ENCODE measurements around the gene DNAI7. TPM values are rescaled to one million over a fixed set of nuclear protein-coding genes. Genes with fewer than 3 reads are reported as not detected.
A peak's percentile ranks its signal among the peaks of the same experiment; 100 is the strongest.

Gene DNAI7, protein sequence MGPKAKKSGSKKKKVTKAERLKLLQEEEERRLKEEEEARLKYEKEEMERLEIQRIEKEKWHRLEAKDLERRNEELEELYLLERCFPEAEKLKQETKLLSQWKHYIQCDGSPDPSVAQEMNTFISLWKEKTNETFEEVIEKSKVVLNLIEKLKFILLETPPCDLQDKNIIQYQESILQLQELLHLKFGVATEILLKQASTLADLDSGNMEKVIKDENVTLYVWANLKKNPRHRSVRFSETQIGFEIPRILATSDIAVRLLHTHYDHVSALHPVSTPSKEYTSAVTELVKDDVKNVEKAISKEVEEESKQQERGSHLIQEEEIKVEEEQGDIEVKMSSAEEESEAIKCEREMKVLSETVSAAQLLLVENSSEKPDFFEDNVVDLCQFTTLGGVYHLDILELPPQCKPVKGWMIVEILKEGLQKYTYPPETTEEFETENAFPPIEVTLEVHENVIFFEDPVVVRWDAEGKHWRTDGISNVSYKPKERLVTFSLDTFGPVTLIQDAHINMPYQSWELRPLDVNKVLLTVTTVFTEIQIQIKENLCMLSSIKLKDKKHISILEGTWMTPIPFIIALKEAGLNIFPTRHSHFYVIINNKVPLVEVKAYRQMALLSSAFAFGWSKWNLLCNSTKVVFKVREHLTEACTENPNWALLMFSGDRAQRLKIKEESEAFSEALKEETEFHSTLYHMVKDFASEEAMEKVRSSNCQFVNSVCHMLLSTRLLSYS
- total RNA-seq = 0.29 and 0.36 TPM in 2 replicates

DNA sequence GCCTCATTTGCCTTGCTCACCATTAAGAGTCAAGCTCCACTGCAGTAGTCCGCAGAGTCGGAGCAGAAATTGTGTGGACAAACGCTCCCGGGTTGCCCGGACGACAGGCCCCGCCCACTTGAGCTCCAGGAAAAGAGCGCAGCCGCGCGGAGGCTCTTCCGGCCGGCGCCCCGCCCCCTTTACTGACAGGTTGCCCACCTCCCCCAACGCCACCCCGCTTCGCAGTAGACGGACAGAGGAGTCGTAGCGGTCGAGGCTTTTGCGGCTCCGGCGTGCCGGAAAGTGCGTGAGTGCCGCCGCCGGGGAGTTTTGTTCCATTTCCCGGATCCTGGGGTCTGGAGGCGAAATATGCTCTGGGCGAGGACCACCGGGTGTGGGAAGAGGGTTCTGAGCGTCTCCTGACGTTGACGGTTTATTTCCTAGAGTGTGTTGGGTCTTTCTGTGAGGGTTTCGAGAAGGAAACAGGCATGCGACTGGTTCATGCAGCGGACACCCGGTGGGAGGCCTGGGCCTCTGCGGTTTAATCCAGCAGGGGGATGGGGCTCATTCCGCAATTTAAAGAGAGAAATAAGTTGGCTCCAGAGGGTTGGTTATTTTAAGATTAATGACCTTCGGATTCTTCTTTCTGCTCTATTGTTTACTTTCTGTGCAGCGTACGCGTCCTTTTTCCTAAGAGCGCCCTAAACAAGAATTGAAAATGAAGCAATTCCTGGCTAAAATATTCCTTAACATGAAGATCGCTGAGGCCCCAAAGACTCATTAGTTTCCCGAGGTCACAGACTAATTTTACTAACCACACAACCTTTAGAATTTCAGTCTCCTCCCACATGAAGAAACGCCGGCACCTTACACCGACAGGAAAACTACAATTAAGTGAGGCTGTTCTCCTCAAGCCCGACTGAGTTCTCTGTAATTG, at the start of gene DNAI7, which contains the start of gene ETFRF1:
Gene DNAI7, minus strand, starts transcription at position 105 of the 916 bp plus-strand sequence. Its CDS starts 82 bp downstream, at position 23.
Gene ETFRF1, plus strand, starts transcription at position 182 of the 916 bp plus-strand sequence. CDS start 8,720 bp downstream, outside the sequence.
- peak; percentile 95 for DNase-seq (ENCODE audit: insufficient read length, low spot score, missing footprints)
- H3K27me3 ChIP-seq (ENCODE audit: insufficient read depth, low read length) = no peaks in the 10 kb centered on the region
- TF ChIP-seq, protein P1, sequence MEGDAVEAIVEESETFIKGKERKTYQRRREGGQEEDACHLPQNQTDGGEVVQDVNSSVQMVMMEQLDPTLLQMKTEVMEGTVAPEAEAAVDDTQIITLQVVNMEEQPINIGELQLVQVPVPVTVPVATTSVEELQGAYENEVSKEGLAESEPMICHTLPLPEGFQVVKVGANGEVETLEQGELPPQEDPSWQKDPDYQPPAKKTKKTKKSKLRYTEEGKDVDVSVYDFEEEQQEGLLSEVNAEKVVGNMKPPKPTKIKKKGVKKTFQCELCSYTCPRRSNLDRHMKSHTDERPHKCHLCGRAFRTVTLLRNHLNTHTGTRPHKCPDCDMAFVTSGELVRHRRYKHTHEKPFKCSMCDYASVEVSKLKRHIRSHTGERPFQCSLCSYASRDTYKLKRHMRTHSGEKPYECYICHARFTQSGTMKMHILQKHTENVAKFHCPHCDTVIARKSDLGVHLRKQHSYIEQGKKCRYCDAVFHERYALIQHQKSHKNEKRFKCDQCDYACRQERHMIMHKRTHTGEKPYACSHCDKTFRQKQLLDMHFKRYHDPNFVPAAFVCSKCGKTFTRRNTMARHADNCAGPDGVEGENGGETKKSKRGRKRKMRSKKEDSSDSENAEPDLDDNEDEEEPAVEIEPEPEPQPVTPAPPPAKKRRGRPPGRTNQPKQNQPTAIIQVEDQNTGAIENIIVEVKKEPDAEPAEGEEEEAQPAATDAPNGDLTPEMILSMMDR (IDR thresholded peaks at IDR 0.05; ENCODE audit: extremely low read depth, low read depth, low read length) = no peak

DNA sequence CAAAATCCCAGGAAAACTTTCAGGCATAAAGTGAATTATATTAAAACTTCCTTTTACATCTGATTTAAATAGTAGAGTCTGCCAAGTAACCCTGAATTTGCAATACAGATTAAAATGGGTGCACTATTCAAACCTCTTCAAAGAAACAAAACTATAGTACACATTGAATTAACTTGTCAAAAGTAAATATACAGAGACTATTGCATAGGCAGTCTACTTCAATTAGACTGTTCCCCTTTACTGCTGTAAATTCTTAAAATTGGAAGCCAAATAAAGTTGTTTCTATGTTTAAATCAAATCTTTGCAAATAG, 48.7 kb upstream of the DNAI7 start:
- peaks cover 2% of the 10 kb centered on the region for H4K20me1 ChIP-seq (ENCODE audit: insufficient read depth, low read length)
- peaks cover 4% of the 10 kb centered on the region for H3K4me1 ChIP-seq (ENCODE audit: insufficient read depth, low read length)
- no peaks in the 10 kb centered on the region for H3K27me3 ChIP-seq (ENCODE audit: insufficient read depth, low read length)
- peaks cover 74% of the 10 kb centered on the region for H3K79me2 ChIP-seq (ENCODE audit: insufficient read depth, low read length)
- no peak overlapping the region for H2AFZ ChIP-seq (ENCODE audit: low read length)
- no peaks in the 10 kb centered on the region for H3K36me3 ChIP-seq (ENCODE audit: insufficient read depth, low read length)
- no peaks in the 10 kb centered on the region for H3K9me3 ChIP-seq (ENCODE audit: low read depth, low read length)
- no peak overlapping the region for H3K4me2 ChIP-seq (ENCODE audit: insufficient read depth, low read length)
- DNase-seq (ENCODE audit: insufficient read length, low spot score, missing footprints) = no peak
- H3K4me3 ChIP-seq (ENCODE audit: insufficient read depth, low read length) = no peak overlapping the region
- TF ChIP-seq, protein P1 (IDR thresholded peaks at IDR 0.05; ENCODE audit: extremely low read depth, low read depth, low read length) = no peak
- peak overlapping the region; percentile 32 for H3K27ac ChIP-seq (ENCODE audit: low read depth, low read length)

More for the DNA sequence above, at the start of gene DNAI7, which contains the start of gene ETFRF1:
- H3K79me2 ChIP-seq (ENCODE audit: insufficient read depth, low read length) = peaks cover 12% of the 10 kb centered on the region
- no peaks in the 10 kb centered on the region for H4K20me1 ChIP-seq (ENCODE audit: insufficient read depth, low read length)
- H3K36me3 ChIP-seq (ENCODE audit: insufficient read depth, low read length) = no peaks in the 10 kb centered on the region
- H3K4me3 ChIP-seq (ENCODE audit: insufficient read depth, low read length) = peak within 1 kb of the TSS; percentile 81
- peaks cover 15% of the 10 kb centered on the region for H3K4me1 ChIP-seq (ENCODE audit: insufficient read depth, low read length)
- H3K4me2 ChIP-seq (ENCODE audit: insufficient read depth, low read length) = peak within 1 kb of the TSS; percentile 98
- H3K27ac ChIP-seq (ENCODE audit: low read depth, low read length) = peak within 1 kb of the TSS; percentile 88
- H2AFZ ChIP-seq (ENCODE audit: low read length) = peak within 1 kb of the TSS; percentile 95
- H3K9me3 ChIP-seq (ENCODE audit: low read depth, low read length) = no peaks in the 10 kb centered on the region

DNA sequence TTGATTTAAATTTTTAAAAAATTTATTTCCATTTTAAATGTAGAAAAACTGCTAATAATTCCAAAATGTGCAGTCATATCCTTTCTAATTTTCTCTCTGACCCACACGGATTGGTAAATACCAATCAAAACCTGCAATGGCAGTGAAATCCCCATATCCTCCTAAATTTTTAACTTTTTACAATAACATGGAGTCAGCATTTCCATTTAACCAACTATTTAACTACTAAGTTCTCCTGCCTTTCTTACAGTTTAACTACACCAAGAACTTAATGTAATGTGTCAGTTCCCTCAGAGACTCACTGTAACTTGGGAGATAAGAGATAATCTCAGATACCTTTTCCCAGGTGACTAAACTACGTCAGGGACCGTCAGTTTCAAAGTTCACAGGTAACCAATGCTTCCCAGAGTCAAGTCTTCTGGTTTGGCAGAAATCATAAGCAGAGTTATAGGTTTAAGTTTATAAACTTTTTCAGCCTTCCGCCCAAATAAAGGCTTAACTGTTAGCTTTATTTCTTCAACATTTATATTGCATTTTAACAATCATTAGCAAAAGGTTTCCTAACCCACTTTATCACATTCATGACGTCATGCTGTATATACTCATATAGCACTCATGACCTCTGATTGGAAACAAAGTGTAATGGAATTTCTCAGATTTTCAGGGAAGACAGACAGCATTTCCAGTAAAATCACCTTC, 48.2 kb upstream of the DNAI7 start:
- H3K27me3 ChIP-seq (ENCODE audit: insufficient read depth, low read length) = no peaks in the 10 kb centered on the region
- H3K9me3 ChIP-seq (ENCODE audit: low read depth, low read length) = no peaks in the 10 kb centered on the region
- peak overlapping the region; percentile 32 for H3K27ac ChIP-seq (ENCODE audit: low read depth, low read length)
- no peaks in the 10 kb centered on the region for H3K36me3 ChIP-seq (ENCODE audit: insufficient read depth, low read length)
- peaks cover 4% of the 10 kb centered on the region for H3K4me1 ChIP-seq (ENCODE audit: insufficient read depth, low read length)
- H3K4me2 ChIP-seq (ENCODE audit: insufficient read depth, low read length) = no peak overlapping the region
- H3K79me2 ChIP-seq (ENCODE audit: insufficient read depth, low read length) = peaks cover 72% of the 10 kb centered on the region
- TF ChIP-seq, protein P1 (IDR thresholded peaks at IDR 0.05; ENCODE audit: extremely low read depth, low read depth, low read length) = no peak
- H2AFZ ChIP-seq (ENCODE audit: low read length) = no peak overlapping the region
- H4K20me1 ChIP-seq (ENCODE audit: insufficient read depth, low read length) = peaks cover 2% of the 10 kb centered on the region
- H3K4me3 ChIP-seq (ENCODE audit: insufficient read depth, low read length) = no peak overlapping the region
- DNase-seq (ENCODE audit: insufficient read length, low spot score, missing footprints) = no peak

Measured in osteoblast (primary cell).